Esophagus squamous epithelium (tissue), 4 donors: Measurements from ENCODE around the gene SDHB.

Experiments
- CTCF ChIP-seq, 6 experiments: fragments of 450-650 bp in 4 of 6; fragments of 200-600 bp in 2 of 6; sonication (generic) in 2 of 6; IDR thresholded peaks; one replicate each; pipeline ENCODE4 v1.5.1; 2016 to 2019; ENCODE audit warnings: antibody characterized with exemption in 6 of 6, mild to moderate bottlenecking in 4 of 6, moderate library complexity in 4 of 6
- POLR2A ChIP-seq, 4 donors: fragments of 450-650 bp; IDR thresholded peaks; one replicate each; pipeline ENCODE4 v1.6.1; 2017; ENCODE audit warnings: antibody characterized with exemption in 4 of 4, mild to moderate bottlenecking in 4 of 4, moderate library complexity in 3 of 4

- no peak for TF ChIP-seq CTCF (IDR thresholded peaks at IDR 0.05)
- TF ChIP-seq POLR2A (IDR thresholded peaks at IDR 0.05) = no peak
Observed at GRCh38 chr1:17061486-17061885, 7.7 kb upstream of the SDHB start.
